ENCODE data around the gene PDE6B.

Gene PDE6B

DNA sequence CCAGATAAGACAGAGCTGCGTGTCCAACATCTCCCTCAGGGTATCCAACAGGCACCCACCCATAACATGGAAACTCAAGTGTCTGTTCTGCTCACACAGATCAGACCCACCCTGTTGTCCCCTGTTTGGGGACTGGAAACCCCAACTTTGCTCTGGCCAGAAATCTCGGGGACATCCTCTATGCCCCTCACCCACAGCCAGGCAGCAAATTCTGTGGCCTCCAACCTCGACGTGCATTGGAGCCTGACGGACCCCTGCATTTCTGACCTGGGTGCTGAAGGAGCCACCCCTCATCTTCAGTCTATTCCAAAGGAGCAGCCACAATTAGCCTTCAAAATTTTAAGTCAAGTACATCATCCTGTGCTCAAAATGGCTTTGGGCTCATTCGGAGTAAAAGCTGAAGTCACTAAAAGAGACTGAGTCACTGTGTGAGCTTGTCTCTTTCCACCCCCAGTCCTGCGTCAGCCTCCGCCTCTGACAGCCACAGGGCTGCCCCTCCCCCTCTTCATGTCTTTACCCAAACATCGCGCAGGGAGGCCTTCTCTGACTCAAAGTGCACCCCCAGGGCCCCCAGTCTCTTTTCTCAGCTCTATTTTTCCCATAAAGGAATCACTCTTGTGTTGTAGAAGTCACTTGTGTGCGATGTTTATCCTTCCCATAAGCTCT lies 24.4 kb upstream of the PDE6B start:
- DNase-seq (ENCODE audit: low read depth, low spot score), result no peak

DNA sequence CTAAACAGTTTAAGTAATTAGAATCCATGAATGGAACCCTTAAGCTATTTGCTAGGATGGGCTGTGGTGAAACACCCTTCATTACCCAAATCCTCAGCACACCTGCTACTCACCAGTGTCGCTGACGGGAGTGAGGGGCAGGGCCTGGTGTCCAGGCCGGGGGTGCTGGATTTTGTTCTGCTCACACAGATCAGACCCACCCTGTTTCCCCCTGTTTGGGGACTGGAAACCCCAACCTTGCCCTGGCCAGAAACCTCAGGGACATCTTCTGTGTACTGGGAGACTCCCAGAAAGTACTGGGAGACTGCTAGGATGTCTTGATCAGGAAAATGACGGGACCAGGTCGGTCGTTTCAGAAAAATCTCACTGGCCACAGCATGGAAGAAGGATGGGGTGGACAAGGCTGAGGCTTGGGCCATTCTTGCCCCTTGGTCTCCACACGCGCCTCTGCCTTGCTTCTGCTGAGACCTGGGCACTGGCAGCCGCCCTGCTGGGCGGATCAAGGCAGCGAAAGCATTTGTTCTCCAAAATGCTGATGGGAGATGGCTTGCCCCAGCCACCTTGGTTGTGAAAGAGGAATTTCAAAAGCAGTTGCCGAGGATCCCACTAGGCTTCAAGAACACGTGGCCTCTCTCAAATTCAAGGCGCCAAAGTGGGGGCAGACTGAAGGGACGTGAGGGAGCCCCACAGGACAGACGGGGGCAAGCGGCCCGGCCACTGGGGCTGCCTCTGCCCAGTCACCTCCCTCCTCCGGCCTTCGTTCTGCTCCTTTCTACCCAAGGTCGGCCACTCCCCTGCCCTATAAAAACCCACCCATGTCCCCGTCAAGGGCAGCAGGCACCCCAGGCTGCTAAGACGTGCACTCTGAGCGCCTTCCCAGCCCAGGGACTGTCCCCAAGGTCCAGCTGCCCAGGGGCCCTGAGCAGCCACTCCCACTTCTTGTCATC lies 23.5 kb upstream of the PDE6B start:
- DNase-seq (ENCODE audit: low read depth, low spot score), result no peak

DNA sequence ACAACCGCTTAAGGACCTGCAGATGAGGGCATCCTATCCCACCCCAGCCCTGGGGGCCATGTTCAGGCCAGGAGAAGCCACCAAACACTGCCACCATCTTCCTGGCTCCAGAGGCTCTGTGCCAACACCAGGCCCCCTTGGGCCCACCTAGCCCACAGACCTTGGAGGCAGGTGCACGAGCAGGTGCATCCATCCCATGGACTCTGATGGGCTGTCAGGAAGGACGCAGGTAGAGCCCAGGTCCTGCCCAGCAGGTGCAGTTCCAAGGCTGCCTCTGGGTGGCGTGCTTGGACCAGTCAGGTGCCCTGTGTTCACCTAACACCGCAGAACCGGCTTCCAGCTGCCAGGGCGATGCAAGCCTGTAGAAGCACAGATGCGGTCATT lies 22.8 kb upstream of the PDE6B start:
- DNase-seq (ENCODE audit: low read depth, low spot score), result no peak

DNA sequence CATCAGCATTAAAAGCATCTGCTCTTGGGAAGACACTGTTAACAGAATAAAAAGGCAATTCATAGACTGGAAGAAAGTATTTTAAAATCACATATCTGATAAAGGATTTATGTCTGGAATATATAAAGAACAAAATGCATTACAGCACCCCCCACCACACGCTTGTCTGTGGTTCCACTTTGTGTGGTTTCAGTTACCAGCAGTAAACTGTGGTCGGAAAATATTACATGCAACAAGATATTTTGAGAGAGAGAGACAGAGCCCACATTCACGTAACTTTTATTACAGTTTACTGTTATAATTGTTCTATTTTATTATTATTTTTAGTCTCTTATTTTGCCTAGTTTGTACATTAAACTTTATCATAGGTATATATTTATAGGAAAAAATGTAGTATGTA lies 21.2 kb upstream of the PDE6B start:
- no peak for DNase-seq (ENCODE audit: low read depth, low spot score)

DNA sequence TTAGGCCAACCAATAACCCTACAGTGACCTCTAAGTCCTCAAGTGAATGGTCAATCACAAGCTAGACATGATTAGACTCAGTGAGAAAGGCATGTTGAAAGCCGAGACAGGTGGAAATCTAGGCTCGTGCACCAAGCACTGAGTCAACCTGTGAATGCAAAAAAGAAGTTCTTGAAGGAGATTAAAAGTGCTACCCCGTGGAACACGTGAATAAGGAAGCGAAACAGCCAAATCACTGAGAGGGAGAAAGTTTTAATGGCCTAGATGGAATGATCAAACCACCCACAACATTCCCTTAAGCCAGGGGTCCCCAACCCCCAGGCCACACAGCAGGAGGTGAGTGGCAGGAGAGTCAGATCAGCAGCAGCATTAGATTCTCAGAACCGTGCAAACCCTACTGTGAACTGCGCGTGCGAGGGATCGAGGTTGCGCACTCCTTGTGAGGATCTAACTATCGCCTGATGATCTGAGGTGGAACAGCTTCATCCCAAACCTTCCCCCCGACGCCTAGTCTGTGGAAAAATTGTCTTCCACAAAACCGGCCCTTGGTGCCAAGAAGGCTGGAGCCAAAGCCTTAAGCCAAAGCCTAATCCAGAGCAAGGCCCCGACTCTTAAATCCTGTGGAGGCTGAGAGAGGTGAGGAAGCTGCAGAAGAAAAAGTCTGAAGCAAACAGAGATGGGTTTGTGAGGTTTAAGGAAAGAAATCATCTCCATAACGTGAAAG lies 19.5 kb upstream of the PDE6B start:
- DNase-seq (ENCODE audit: low read depth, low spot score), result no peak

DNA sequence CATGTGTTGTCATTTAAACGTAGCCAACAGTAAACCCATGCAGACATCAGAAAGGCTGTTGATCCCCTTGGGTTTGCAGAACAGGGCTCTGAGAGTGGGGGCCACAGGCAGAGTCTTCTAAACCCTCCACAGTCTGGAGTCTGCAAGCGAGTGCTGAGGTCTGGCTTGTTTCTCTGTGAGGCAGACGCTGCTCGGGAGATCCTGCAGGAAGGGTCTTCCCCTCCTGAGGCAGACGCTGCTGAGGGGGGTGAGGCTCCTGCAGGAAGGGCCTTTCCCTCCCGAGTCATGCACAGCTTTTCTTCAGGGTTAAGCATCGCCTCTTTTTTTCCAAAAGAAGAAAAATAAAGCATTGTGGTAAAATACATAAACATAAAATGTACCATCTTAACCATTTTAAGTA lies 17.1 kb upstream of the PDE6B start:
- DNase-seq (ENCODE audit: low read depth, low spot score), result no peak

DNA sequence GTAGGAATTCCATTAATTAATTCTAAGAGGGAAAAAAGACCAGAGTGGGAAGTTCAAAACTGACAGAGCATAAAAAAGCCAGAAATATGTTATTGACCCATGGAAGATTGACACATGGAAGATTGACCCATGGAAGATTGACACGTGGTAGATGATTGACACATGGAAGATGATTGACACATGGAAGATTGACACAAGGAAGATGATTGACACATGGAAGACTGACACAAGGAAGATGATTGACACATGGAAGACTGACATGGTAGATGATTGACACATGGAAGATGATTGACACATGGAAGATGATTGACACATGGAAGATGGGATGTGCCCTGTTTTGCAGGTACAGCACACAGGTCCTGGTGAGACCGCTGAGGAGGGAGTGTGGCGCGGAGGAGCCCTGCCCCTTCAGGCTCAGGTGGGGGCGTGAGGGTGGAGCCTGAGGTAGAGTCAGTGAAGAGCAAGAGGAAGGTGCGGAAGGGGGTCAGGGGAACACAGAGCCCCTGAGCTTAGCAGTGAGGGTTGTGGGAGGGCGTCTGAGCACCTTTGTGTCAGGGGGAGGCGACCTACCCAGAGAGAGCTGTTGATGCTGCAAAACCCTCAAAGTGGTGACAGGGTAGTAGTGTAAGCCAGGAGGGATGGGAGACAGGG lies 15.8 kb upstream of the PDE6B start:
- DNase-seq (ENCODE audit: low read depth, low spot score), result no peak

DNA sequence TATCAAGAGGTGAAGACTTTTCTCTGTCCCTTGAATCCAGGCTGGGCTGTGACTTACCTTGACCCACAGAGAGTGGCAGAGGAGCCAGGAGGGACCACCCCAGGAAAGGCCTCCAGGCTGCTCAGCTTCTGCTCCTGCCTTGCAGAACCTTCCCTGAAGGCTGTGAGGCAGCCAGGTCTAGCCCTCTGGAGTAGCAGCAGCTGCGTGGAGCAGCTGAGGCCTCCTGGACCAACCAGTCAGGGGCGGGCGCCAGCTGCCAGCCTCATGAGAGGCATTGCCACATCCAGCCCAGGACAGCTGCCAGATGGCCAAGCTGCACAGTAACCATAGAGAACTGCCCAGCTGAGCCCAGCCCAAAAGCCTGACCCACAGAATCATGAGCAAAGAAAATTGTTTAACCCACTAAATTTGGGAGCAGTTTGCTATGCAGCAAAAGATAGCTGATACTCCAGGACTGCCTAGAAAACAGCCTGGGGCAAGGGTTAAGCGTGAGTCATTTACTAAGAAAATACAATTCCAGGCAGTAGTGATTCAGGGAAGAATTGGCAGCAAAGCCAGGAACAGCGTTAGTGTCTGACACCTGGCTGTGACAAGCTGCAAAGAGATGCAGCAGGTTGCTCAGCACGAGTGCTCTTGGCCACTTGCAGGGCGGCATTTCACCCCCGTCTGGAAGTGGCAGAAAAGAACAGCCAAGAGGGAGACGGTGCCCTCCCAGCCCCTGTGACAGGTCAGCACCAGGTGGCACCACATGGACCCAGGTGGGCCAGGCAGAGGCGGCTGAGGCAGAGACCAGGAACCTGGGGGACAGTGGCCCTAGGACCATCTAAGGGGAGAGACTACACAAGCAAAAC lies 14.7 kb upstream of the PDE6B start:
- DNase-seq (ENCODE audit: low read depth, low spot score), result no peak

DNA sequence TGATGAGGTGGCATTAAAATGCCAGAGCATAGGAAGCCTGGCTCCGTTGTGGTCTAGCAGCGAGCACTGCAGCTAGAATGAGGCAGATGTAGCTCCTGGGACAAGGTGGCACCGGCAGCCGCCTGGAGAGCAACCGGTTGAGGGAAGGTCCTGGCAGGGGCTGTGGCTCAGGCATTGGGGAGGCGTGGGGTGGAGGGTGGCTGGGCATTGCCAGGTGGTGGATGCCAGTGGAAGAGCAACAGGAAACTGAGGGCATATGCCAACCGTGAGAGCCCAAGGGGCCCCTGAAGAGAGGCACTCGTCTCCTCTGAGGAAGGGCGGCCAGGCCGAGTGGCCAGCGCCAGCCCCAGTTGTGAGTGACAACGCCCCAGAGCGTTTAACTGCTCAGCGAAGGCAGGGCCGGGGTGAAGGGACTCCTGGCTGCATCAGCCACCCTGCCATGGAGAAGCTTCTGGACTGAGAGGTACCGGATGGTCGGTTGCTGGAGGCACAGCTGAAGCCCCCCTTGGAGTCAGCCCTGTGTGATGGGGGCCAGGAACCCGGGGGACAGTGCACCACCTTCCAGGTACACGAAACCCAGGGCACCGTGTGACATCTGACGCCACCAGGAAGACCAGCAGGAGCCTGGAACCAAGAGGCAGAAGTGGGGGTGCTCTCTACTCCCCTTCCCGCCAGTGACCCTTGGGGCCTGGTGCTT lies 13.2 kb upstream of the PDE6B start:
- no peak for DNase-seq (ENCODE audit: low read depth, low spot score)

DNA sequence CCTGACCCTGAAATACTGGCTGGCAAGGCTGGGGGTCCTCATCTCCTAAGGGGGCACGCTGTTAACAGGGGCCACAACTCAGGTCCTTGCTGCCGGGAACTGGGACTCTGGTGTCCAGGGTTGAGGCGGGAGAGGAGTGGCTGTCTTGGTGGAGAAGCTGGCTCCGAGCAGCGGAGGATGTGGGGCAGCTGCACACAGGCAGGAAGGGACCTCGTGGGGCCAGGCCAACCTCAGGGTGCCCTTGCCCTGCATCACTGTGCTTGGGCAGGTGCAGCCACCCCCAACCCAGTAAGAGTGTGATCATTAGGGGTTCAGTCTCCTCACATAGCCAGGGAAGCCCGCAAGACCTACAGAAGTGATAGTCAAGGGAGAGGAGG lies 12.6 kb upstream of the PDE6B start:
- DNase-seq (ENCODE audit: low read depth, low spot score), result no peak

DNA sequence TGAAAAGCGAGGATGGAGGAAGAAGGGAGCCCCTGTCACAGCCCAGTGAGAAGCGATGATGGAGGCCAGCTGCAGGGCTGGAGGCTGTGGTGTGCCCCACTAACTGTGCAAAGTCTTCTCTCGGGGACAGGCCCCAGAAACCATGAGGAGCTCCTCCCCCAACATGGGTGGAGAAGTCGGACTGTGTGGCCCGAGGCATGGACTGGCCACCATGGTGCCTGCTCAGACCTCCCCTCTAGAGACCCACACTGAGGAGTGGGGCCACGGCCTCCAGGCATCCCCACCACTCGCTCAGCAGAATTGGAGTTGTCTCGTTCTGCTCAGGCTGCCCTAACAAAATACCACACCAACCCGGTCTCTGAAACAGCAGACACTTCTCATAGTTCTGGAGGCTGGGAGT lies 12.2 kb upstream of the PDE6B start:
- no peak for DNase-seq (ENCODE audit: low read depth, low spot score)

DNA sequence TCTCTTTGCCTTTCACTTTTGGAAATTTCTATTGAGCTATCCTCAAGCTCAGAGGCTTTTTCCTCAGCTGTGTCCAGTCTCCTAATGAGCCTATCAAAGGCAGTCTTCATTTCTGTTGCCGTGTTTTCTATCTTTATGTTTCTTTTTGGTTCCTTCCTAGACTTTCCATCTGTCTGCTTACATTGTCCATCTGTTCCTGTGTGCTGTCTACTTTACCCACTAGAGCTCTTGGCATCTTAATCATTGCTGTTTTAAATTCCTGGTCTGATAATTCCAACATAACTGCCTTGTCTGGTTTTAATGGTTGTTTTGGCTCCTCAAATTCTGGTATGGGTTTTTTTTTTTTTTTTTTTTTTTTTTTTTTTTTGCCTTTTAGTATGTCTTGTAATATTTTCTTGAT lies 9.3 kb upstream of the PDE6B start:
- no peak for DNase-seq (ENCODE audit: low read depth, low spot score)

DNA sequence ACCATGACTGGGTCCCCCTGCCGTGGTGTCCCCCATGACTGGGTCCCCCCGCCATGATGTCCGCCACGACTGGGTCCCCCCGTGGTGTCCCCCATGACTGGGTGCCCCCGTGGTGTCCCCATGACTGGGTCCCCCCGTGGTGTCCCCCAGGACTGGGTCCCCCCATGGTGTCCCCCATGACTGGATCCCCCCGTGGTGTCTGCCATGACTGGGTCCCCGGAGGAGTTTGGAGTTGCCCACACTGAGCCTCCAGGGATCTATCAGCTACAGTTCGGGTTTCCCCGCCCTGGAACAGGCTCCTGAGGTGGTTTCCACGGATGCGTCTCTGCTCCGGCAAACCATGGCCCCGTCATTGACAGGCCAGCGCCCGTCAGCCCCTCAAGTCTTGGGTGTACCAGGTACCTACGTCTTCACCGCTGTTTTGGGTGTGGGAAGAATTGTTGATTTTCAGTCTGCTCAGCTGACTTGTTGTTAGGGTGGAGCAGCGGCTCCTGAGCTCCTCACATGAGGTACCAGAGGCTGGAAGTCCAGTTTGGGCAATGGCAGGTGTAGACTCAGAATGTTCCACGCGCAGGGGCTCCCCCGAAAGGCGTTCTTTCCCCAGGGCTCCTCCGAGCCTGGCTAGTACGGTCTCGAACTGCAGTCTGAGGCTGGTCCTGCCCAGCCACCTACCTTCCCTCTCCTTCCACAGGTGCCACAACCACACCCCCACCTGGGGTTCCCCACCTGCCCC lies 8.3 kb upstream of the PDE6B start:
- no peak for DNase-seq (ENCODE audit: low read depth, low spot score)

DNA sequence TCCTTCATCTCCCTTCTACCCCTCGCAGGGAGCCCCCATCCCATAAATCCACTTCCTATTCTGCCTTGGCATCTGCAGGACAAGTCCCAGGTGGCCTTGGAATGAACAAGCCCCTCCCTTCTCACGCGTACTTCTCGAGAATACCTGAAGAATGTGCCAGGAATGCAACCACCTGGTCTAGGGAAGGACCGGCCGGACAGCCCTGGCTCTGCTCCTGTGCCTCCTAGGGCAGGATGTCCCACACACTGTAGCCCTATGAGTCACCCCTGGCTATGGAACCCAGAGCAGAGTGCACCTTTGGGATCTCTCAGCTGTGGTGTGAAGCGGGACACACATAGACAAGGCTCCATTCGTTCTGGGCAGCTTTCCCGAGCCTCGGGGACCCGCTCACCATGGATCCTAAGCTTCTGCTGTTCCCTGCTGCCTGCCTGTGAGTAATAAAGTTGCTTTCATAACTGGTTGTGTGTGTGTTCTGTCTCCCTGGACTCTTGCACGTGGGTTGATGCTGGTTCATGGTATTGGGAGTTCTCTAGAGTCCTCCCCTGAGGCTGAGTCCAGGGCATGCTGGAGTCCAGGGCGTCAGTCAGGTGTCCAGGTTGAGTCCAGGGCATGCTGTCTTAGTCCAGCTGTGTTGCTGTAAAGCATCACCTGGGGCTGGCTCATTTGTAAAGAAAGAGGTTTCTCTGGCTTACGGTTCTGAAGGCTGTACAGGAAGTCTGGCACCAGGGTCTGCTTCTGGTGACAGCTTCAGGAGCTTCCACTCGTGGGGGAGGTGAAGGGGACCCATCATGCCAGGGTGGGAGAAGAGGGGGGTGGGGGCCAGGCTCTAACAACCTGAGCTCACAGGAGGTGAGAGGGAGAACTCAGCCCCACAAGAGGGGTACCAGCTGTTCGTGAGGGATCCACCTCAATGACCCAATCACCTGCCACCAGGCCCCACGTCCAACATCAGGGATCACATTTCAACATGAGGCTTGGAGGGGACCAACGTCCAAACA lies 7.4 kb upstream of the PDE6B start:
- no peak for DNase-seq (ENCODE audit: low read depth, low spot score)

DNA sequence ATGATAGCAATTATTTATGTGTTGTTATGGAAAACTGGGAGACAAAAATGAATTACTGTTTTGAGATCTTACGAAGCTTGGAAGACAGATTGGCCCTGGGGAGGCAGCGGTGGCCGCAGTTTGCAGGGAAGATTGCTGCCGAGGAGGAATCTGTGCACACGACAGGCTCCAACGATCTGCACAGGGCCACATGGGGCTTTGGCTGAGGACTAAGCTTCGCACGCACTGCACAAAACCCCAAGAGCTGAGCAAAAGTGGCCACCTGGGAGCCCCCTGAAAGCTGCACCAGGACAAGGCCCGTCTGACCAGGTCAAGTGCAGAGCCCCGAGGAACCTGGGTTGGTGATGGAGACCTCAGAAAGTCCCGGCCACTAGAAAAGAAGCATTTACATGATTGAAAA lies 5.2 kb upstream of the PDE6B start:
- DNase-seq (ENCODE audit: low read depth, low spot score), result no peak

DNA sequence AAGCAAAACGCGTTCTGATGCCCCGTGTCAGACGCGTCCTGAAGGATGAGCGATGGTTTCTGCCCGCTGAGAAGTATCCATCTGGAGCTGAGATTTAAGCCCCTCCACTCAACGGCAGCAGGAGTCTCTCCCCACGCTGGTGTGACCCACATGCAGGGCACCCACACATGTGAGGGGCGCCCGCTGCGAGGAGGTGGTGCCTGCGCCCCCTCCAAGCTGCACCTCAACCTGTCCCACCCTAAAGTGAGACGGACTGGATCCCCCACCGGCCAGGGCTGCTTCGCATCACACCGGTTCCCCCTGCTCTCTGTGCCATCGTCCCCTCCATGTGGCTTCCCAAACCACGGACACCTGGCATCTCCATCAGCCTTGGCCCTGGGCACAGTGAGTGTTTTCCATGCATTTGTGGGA lies 4.5 kb upstream of the PDE6B start:
- DNase-seq (ENCODE audit: low read depth, low spot score), result no peak

DNA sequence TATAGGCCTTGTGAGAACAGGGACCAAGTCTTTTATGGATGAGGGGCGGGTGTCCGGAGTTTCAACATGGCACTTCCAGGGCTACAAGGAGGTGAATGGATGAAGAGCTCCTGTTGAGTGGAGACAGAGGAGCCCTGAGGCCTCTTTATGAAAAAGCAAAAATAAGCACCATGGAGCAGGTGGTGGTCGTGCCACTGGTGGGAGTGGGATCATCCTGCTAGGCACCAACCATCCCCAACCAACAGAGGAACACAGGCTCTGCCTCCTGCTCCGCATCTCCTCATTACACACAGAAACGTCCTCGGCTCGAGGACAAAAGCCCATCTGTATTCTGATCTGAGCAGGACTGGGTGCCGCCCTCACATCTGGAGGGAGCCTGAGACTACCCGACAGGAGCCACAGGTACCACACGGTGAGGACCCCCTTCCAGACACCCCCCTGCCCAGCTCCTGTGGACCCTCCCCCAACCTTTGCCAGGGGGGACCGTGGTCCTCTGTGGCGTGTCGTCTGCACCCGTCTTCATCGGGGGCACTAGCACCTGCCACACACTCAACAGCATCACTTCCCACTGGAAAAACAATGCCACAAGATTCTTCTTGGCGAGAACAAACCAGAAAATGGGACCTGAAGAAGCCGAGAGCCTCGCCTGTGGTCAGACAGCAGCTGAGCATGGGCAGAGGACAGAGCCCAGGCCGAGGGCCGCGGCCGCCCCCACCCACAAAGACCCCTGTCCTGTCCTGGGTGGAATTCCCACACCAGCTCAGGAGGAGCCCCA lies 3.9 kb upstream of the PDE6B start:
- DNase-seq (ENCODE audit: low read depth, low spot score), result no peak
